Adrenal gland (tissue), 12 donors: ENCODE data around the gene ZNF554. TPM values are rescaled to one million over a fixed set of nuclear protein-coding genes. Genes with fewer than 3 reads are reported as not detected.
A peak's percentile ranks its signal among the peaks of the same experiment; 100 is the strongest.

Experiments used
- DNase-seq, 7 donors: peaks; one replicate each; pipeline ENCODE4 v3.0.0-alpha.2; 2019 to 2020
- H3K27ac ChIP-seq, 5 donors: fragments of 200-600 bp; sonication (generic) in 4 of 5; 1 replicate in 3 of 5; 2 replicates in 2 of 5; pipeline versions ENCODE4 v1.5.1 to v1.8.0; 2016 to 2020; ENCODE audit warnings: mild to moderate bottlenecking in 1 of 5
- H3K27me3 ChIP-seq: fragments of 200-600 bp; 2 replicates; pipeline ENCODE4 v1.8.0; 2021
- H3K36me3 ChIP-seq, 2 donors: fragments of 200-600 bp; replicated peaks in 1 of 2; 1 replicate in 1 of 2; 2 replicates in 1 of 2; pipeline versions ENCODE4 v1.5.1 to v1.8.0; 2018 to 2022
- H3K4me1 ChIP-seq, 2 donors: fragments of 200-600 bp; replicated peaks in 1 of 2; 1 replicate in 1 of 2; 2 replicates in 1 of 2; pipeline versions ENCODE4 v1.5.1 to v1.8.0; 2018 to 2021
- H3K4me3 ChIP-seq, 4 donors: fragments of 200-600 bp; sonication (generic) in 3 of 4; one replicate each; pipeline ENCODE4 v1.5.1; 2016 to 2018
- H3K9me3 ChIP-seq, 3 donors: fragments of 200-600 bp; sonication (generic) in 1 of 3; replicated peaks in 1 of 3; 1 replicate in 2 of 3; 2 replicates in 1 of 3; pipeline versions ENCODE4 v1.5.1 to v1.8.0; 2016 to 2021
- POLR2A ChIP-seq, 2 donors: fragments of 450-650 bp; IDR thresholded peaks; one replicate each; pipeline ENCODE4 v1.6.1; 2017; ENCODE audit warnings: antibody characterized with exemption in 2 of 2, mild to moderate bottlenecking in 2 of 2, moderate library complexity in 1 of 2
- WGBS, 4 donors: extraction: QIAGEN DNeasy Blood & Tissue Kit in 2 of 4; methylation state at CpG; one replicate each; pipeline versions ENCODE4 v1.1.5 to v1.1.7; 2013 to 2017; 5-methylcytosine and 5-hydroxymethylcytosine counted together
- intact Hi-C, 2 donors: fragments of 100-400 bp; cut with DNase I; formaldehyde crosslinking; loops; one replicate each; pipeline versions ENCODE4 v1.14.1 to v1.15.0; 2022 to 2023
- polyA plus RNA-seq, 3 donors: library from polyadenylated mRNA; stranded (reverse); fragments of 200-250 nt in 2 of 3; fragments of 350-450 nt in 1 of 3; fragmentation: Illumina TruSeq in 1 of 3; extraction: RNeasy Lipid Tissue Mini Kit (QIAGEN cat#74804) in 1 of 3; gene quantifications; one replicate each; pipeline ENCODE4 v1.2.3, GENCODE V29; 2013 to 2014
- total RNA-seq, 9 donors: library from RNA; depleted of rRNA in 4 of 9; stranded (reverse); fragments of >200 nt in 4 of 9; fragments of 120-200 nt in 1 of 9; fragmentation: NEBNext Ultra II Directional in 1 of 9; extraction: Animal tissue kit (Norgen Biotek cat#: 25700) in 1 of 9; gene quantifications; one replicate each; pipeline versions ENCODE4 v1.1.0 to v1.2.4, GENCODE V29; 2013 to 2023
- TF ChIP-seq, protein P1 (sequence below), 6 experiments: fragments of 450-650 bp in 4 of 6; fragments of 200-600 bp in 2 of 6; sonication (generic) in 1 of 6; IDR thresholded peaks; 1 replicate in 5 of 6; 2 replicates in 1 of 6; pipeline versions ENCODE4 v1.5.1 to v1.8.0; 2016 to 2021; ENCODE audit warnings: antibody characterized with exemption in 6 of 6, mild to moderate bottlenecking in 2 of 6, moderate library complexity in 1 of 6
- donor health status: healthy with polysubstance abuse.
- donor health status: Bipolar disorder and iron deficiency.
- donor health status: DM: yes; HTN: yes; CAD: no.
- donor health status: DM: no; HTN: no; CAD: no.
- donor health status: DM: no; HTN: no; CAD: no.
- donor health status: DM: yes; HTN: yes; CAD: no.

Gene ZNF554
- total and polyA plus RNA-seq, 12 donors: 1.6 to 6.9 (median 3.9) TPM

DNA sequence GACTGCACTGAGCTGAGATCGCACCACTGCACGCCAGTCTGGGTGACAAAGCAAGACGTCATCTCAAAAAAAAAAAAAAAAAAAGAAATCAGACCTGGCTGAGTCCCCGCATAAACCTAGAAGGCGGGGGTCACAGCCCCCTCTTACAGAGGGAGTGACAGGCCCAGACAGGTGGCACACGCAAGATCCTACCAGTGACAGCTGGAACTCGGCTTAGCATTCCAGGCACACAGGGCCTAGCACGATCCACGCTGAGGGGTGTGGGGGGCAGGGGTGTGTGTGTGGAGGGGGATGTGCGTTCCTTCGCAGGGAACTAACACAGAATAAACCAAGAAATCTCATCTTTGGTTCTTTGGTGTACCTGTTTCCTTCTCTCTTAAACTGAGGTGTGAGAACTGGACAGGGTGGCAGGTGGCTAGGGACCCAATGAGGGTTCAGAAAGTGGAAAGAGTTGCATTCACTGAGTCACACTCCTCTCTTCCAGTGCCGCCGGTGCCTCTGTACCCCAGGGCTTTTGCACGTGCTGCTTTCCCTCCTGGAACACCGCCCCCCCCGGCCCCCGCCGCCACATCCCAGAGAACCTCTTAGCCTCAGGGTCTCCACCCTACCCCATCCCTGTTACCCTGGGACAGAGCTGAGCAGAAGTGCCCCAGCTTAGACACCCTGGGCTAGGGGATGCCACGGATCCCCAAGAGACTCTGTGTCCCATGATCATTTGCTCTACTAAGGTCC lies 41.5 kb upstream of the ZNF554 start:
- Histone ChIP-seq H3K4me3 (no peak overlapping the region), H3K27ac (no peak overlapping the region), H3K36me3 (no peaks in the 10 kb centered on the region), H3K4me1 (peaks cover 20 to 43% of the 10 kb centered on the region in 2 donors), H3K27me3 (no peaks in the 10 kb centered on the region), H3K9me3 (no peaks in the 10 kb centered on the region)
- TF ChIP-seq, protein P1, sequence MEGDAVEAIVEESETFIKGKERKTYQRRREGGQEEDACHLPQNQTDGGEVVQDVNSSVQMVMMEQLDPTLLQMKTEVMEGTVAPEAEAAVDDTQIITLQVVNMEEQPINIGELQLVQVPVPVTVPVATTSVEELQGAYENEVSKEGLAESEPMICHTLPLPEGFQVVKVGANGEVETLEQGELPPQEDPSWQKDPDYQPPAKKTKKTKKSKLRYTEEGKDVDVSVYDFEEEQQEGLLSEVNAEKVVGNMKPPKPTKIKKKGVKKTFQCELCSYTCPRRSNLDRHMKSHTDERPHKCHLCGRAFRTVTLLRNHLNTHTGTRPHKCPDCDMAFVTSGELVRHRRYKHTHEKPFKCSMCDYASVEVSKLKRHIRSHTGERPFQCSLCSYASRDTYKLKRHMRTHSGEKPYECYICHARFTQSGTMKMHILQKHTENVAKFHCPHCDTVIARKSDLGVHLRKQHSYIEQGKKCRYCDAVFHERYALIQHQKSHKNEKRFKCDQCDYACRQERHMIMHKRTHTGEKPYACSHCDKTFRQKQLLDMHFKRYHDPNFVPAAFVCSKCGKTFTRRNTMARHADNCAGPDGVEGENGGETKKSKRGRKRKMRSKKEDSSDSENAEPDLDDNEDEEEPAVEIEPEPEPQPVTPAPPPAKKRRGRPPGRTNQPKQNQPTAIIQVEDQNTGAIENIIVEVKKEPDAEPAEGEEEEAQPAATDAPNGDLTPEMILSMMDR (IDR thresholded peaks at IDR 0.05): no peak
- TF ChIP-seq POLR2A (IDR thresholded peaks at IDR 0.05): no peak
- no peak for DNase-seq
- 80 to 94% (median 91%) methylated on average over 12 to 19 of the region's 19 CpGs for WGBS, 4 donors
- intact Hi-C loops: no loop called here

DNA sequence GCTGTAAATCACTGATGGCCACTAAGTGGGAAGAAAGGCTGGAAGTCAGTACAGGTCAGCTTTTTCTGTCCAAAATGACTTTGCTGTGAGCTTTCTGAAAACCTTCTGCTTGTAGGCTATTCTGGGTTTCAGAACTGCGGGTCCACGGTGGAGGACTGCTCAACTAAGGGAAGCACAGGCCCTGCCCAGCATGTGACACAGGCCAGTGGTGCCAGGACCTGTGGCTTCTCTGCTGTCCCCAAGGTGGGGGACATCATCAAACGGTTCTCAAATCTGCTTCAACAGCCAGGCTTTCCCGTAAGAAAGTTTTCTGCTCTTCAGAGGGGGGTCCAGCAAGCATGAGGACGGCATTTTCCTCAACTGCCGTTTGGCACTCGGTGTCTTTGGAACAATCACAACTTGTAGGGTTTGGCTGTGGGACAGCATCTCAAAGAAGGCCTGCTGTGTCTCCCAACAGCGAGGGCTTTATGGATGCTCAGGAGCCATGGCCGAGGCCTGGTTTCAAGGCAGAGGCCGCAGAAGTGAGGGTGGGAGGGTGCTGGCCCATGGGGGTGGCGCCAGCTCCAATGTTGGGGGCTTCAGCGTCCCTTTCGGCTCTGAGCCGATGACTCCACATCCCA lies 40.4 kb upstream of the ZNF554 start:
- no peak overlapping the region for H3K4me3 ChIP-seq
- DNase-seq: no peak
- no peaks in the 10 kb centered on the region for H3K27me3 ChIP-seq
- H3K9me3 ChIP-seq: no peaks in the 10 kb centered on the region
- peak overlapping the region in 1 of 5 donors; percentile 19 for H3K27ac ChIP-seq
- 62 to 89% (median 80%) methylated on average over 6 to 14 of the region's 14 CpGs for WGBS, 4 donors
- intact Hi-C loops: no loop called here
- peaks cover 20 to 51% of the 10 kb centered on the region in 2 donors for H3K4me1 ChIP-seq
- TF ChIP-seq POLR2A (IDR thresholded peaks at IDR 0.05): no peak
- TF ChIP-seq, protein P1 (IDR thresholded peaks at IDR 0.05): no peak
- H3K36me3 ChIP-seq: no peaks in the 10 kb centered on the region

DNA sequence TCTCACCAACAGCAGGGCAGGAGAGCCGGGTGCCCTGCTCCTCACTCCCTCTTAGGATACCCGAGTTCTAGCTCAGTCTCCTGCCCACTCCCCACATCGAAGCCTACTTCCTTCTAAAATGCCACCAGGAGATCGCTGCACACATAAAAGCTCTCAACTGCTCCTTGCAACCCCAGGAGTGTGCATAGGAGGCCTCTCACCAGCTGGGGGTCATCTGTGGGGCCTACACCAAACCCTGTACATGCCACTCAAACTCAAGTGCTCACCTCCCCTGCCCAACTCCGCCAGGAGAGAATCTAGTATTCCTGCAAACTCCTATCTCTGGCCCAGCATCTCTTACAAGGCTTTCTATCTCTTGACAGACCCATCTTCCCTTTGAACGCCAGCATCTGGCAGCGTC lies 39.4 kb upstream of the ZNF554 start:
- H3K27me3 ChIP-seq: no peaks in the 10 kb centered on the region
- no peak overlapping the region for H3K4me3 ChIP-seq
- H3K27ac ChIP-seq: no peak overlapping the region
- H3K9me3 ChIP-seq: no peaks in the 10 kb centered on the region
- intact Hi-C loops: no loop called here
- DNase-seq: no peak
- 88 to 91% (median 89%) methylated on average over 7 of the region's 7 CpGs for WGBS, 4 donors
- H3K4me1 ChIP-seq: peaks cover 24 to 51% of the 10 kb centered on the region in 2 donors
- TF ChIP-seq POLR2A (IDR thresholded peaks at IDR 0.05): no peak
- no peaks in the 10 kb centered on the region for H3K36me3 ChIP-seq

DNA sequence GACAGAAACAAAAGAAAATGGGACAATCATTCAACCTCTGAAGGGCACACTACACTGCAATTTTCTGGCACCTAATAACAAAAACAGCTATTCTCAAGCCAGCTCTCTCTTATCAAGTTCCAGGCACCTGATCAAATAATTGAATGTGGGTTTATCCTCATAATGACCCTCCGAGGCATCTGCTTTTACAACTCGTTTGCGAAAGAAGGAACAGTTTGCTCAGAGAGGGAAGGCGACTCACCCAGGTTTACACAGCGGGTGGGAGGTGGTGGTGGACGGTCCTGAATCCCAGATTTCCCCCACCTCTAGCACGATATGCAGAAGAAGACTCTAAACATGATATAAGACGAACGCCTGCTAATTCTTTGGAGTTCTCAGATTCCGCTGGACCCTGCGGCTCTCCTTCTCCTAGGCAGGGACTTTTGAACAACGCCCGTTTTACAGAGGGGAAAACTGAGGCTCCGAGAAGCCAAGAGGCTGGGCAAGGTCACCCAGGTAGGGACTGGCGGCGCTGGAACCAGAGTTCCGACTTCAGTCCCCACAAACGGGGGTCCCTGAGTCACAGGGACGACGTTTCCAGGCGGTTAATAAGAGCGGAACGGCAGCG lies 37.2 kb upstream of the ZNF554 start:
- Histone ChIP-seq H3K4me1 (peaks cover 31 to 60% of the 10 kb centered on the region in 2 donors), H3K9me3 (no peaks in the 10 kb centered on the region), H3K36me3 (no peaks in the 10 kb centered on the region), H3K27ac (peak overlapping the region in 4 of 5 donors; percentile 69 to 91 (median 86)), H3K27me3 (no peaks in the 10 kb centered on the region), H3K4me3 (peak overlapping the region; percentile 37 to 96 (median 76))
- peak in 1 of 7 donors; percentile 36 for DNase-seq
- intact Hi-C loops: no loop called here
- TF ChIP-seq POLR2A (IDR thresholded peaks at IDR 0.05): no peak
- TF ChIP-seq, protein P1 (IDR thresholded peaks at IDR 0.05): no peak
- WGBS, 4 donors: 0 to 4% (median 1%) methylated on average over 9 to 24 of the region's 24 CpGs
